NCI-H524 (cell line): ENCODE data around the gene DHRS4.
"Not testable (repeated sequence)": the region's sequence is repeated elsewhere in the genome, so short reads cannot be mapped to it uniquely, and the experiment has no call there.

Experiments used
- DNase-seq, 2 experiments: peaks; one replicate each; lab custom pipeline; 2025; lab: John Stamatoyannopoulos, UW

The DHRS4 gene

DNA sequence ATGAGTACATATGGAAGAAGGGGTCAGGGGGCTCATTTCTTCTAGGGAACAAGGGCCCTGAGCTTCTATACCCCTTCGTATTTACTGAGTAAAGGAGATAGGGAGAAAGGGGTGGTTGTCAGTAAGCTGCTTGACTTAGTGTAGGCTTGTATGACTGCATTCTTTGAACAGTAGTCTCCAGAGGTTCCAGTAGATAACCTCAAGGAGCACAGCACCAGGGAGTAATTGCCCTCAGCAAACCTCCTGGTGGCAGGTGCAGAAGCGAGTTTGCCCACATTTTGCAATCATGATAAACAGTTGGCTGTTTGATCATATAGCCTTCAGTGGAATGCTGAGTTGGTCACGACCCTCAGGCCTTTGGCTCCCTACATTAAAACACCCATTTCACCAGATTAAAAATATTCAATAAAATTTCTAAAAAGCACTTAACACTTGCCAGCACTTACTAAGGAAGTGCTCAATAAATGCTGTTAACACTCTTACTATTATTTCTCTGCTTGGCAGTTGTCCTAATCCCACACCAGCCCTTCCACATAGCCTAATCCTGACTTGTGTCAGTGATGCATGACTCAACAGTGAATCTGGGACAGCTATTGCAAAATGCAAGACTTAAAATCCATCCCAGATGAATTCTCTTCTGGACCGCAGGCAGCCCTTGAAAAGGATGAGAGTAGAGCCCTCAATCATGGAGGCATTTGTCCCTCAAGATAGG, 31.5 kb downstream of the DHRS4 start:
- DNase-seq: peak in 1 of 2 experiments; percentile 33

DNA sequence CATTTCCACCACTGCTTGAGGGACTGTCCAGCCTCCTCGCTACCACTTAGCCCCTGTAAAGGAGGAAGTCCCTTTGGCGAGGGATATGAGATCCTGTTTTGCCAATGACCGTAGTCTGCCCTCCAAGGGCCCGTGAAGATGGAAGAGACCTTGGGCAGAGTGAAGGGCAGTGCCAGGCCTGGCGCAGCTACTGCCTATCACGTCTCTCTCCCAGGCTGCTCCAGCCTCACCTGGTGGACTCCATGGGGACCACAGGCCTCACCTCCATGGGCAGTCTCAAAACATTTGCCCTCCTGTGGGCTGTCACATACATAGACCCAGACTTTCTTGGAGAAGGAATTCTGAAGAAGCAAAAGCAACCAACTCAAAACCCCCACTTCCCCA, 34.6 kb downstream of the DHRS4 start:
- DNase-seq: not testable (repeated sequence)

DNA sequence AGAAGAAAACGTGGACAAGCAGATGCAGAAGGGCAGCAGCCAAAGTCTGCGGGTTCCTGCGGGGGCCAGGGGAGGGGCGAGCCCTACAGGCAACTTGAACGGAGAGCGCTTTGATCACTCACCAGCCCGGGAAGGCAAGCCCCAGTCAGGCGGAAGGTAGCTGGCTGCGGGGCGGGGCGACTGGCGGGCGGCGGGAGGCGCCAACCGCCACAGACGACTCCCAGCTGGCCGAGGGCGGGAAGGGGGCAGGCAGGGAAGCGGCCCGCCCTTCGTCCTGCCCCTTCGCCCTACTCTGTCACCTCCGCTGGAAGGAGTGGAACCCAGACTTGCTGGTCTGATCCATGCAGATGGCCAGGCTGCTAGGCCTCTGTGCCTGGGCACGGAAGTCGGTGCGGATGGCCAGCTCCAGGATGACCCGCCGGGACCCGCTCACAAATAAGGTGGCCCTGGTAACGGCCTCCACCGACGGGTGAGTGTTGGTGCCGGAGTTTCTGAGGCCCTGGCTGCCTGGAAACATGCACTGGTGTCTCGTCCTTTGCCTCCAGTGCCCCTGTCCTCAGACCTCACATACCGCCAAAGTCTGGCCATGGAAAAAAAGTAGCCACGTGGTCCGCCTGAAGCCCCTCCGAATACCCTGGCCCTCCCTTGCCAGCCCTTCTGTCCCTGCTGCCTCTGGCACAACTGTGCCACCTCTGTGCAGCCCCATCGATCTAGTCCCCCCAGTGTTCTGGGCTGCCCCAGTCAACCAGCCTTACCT, 35.2 kb downstream of the DHRS4 start, which contains the start of gene DHRS4L2:
Gene DHRS4L2 (plus strand): TSS at position 323 of the 757 bp plus-strand sequence. CDS start 19 bp downstream, at position 342.
- DNase-seq: not testable (repeated sequence)

DNA sequence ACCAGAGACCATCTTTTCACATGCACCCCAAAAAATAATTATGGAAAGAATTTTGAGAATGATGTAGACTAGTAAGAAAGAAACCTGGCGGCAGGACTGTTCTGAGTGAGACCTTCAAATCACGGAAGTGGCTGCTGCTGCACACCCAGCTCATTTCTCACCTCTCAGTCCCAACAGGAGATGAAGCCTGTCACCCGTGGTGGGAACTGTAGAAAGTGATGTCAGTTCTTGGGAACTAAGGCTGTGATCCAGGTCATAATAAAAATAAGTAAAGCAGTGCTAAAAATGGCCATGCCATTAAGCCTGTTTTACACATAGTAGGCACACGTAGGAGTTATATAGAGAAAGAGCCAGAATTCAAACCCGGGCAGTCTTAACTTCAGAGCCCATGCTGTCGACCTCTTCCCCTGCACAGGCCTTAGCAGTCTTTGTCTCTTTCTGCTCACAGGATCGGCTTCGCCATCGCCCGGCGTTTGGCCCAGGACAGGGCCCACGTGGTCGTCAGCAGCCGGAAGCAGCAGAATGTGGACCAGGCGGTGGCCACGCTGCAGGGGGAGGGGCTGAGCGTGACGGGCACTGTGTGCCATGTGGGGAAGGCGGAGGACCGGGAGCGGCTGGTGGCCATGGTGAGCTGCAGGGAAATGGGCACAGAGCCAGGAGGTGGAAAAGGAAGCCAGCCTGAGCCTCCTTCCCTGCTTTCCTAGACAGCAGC, 36.3 kb downstream of the DHRS4 start:
- DNase-seq: peak; percentile 40 to 75

DNA sequence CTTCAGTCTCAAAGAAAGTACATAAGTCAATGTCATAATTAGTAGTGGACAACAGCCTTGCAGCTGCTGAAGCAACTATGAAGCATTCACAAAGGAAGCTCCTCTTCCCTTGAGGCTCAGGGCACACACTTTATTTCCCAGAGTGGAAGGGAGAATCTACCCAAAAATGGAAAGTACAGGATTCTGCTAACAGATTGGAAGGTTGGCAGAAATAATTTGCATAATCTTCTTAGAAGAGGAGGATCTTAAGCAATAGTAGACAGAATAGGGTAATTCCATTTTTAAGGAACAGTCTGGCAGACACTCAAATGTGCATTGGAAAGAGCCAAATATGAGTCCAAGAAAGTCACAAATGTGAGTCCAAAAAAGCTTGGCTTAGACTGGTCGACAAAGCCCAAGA, 37.4 kb downstream of the DHRS4 start:
- DNase-seq: peak; percentile 68 to 86

DNA sequence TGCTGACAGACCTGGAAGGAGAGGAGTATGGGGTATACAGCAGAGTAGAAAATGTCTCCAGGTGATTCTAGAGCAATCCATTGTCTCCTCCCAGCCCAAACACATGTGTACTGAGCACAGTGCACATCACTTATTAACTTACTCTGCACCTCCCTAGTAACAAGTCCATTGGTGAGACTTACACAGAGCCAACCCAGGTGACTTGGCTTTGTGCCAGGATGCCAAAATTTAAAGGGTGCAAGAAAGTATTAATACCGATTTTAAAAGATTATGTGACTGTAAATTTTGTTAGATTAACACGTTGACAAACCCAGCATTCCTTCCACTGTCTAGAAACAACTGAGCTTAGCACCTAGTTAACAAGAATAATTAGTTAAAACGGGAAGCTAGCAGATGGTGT, 39.5 kb downstream of the DHRS4 start:
- DNase-seq: not testable (repeated sequence)

DNA sequence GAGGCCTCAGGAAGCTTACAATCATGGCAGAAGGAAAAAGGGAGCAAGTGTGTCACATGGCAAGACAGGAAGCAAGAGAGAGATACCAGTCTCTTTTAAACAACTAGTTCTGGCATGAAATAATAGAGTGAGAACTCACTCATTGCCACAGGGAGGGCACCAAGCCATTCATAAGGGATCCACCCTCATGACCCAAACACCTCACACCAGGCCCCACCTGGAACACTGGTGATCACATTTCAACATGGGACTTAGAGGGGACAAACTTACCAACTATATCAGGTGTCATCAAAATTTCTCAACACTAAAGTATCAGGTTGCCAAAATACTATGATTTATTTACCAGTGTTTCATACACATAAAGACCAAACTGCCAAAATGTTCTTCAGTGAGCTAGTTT, 42.4 kb downstream of the DHRS4 start:
- not testable (repeated sequence) for DNase-seq

DNA sequence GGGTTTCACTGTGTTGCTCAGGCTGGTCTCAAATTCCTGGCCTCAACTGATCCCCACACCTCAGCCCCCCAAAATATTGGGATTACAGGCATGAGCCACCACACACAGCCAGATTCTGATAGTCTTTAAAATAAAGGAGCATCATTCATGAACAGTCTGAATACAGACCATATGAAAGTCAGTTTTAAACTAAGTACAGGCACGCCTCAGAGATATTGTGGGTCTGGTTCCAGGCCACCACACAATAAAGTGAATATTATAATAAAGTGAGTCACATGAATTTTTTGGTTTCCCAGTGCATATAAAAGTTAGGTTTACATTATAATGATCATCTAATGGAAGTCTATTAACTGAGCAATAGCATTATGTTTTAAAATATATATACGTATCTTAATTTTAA, 43.3 kb downstream of the DHRS4 start:
- DNase-seq: not testable (repeated sequence)

DNA sequence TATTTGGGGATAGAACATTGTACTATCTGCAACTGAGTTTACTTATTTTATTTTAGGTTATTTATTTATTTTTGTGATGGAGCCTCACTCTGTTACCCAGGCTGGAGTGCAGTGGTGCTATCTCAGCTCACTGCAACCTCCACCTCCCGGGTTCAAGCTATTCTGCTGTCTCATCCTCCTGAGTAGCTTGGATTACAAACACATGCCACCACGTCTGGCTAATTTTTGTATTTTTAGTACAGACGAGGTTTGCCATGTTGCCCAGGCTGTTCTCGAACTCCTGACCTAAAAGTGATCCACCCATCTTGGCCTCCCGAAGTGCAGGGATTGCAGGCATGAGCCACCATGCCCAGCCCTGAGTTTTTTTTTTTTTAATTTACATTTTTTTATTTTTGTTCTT, 46.1 kb downstream of the DHRS4 start:
- DNase-seq: not testable (repeated sequence)

DNA sequence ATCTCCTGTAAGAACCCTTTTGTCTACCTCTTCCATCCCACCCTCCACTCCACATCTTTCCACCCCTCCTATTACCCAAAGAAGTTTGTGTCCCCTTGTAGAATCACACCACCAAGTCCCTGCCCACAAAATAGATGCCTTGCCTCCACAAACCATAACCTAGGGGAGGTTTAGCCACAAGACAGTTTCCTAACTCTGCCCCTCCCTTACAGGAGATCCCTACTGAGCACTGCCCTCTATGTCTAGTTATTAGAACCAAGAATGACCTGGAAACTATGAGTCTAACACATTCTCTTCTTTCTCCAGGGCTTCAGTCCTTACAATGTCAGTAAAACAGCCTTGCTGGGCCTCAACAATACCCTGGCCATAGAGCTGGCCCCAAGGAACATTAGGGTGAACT, 47.5 kb downstream of the DHRS4 start:
- DNase-seq: not testable (repeated sequence)

DNA sequence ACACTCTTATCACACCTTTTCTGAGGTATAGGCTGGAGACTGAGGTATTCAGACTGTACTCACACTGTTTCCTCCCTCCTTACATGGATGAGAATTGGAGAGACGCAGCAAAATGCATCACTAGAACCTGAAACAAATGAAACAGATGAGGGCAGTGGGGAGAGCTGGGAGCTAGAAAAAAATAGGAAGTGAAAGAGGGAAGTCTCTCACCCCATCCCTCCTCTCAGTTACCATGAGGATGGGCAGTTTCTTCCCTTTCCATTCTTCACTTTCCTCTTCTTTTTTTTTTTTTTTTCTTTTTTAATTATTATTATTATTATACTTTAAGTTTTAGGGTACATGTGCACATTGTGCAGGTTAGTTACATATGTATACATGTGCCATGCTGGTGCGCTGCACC, 48.1 kb downstream of the DHRS4 start:
- DNase-seq: not testable (repeated sequence)

DNA sequence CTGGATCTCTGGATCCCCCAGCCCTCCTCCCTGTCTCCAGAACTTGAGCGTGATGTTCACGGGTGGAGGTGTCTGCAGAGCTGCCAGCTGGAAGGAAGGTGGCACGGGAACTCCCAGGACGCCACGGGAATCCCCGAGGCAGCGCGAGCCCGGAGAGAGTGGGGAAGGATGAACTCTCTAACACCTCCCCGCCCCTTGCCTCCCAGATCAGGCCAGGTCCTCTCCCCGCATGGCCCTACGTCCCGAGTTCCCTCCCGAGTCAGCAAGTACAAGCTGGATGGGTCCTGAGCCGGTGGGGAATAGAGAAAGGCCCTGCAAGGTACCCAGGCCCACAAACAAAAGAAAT, 52.9 kb downstream of the DHRS4 start:
- peak in 1 of 2 experiments; percentile 57 for DNase-seq

DNA sequence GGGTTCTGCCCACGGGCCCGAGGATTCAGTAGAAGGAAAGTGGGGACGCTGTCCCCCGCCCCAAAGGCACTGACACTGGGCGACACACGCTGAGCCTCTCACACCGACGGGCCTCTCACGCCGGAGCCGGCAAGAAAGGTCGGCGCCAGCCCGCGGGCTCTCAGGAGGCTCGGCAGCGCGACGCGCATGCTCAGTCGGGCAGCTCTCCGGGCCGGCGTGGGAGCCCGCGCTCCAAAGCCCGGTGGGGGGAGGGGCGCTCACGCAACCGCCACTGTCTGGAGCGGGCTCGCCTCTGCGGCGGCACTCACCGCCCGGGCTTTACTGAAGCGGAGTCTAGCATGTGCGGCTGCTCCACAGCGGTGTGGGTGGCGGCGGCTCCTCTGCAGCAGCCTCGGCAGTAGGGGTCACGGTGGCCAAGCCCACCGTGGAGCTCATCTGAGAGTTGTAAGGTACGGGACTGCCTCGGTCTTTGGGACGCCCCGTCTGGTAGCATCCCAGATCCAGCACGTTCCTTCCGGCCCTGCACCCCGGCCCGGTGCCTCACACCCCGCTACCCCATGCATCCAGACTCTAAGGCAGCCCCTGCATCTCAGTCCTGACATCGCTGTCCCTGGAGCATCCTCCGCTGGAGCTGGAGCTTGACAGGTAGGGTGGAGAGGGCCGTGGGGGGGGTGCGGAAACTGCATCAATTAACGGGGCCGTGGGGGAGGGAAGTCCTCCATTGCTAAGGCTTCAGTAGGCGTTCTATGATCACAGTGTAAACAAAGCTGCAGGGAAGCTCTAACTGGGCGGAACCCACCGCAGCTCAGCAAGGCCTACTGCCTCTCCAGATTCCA, 53.5 kb downstream of the DHRS4 start:
- peak; percentile 31 to 58 for DNase-seq

DNA sequence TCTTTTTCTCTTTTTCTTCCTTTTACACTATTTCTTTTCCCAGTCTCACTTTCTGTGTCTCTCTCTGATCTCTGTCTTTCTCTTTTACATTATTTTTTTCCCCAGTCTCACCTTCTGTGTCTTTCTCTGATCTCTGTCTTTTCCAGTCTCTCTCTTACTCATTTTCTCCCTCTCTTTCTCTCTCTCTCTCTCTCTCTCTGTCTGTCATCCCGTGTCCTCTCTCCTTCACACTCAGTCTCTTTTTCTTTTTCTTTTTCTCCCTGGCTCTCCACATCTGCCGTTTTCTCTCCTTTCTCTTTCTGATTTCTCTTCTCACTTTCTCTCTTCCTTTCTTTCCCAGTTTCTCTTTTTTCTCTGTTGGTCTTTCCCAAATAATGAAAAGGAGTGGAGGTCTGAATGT, 57.5 kb downstream of the DHRS4 start:
- no peak for DNase-seq

DNA sequence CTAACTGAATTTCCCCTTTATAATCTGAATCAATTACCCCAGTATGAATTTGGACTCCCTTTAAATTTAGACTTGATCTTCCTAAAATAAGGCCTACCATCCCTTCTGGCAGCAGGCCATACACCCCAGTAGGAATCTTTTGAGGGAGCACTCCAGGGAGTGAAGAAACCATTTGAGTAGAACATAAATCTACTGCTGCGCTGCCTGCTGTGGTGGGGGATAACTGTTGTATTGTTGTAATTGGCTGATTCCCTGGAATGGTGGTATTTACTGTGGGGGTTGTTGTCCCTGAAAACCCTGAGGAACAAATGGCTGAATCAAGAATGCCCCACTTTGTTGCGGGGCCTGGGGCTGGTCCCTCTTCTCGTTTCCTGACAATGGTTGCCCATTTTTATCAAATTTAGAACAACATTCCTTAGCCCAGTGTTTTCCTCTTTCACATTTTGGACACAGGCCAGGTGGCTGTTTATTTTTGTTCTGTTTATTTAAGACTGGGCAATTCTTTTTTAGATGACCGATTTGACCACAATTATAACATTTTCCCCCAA, 59.2 kb downstream of the DHRS4 start:
- DNase-seq: not testable (repeated sequence)

DNA sequence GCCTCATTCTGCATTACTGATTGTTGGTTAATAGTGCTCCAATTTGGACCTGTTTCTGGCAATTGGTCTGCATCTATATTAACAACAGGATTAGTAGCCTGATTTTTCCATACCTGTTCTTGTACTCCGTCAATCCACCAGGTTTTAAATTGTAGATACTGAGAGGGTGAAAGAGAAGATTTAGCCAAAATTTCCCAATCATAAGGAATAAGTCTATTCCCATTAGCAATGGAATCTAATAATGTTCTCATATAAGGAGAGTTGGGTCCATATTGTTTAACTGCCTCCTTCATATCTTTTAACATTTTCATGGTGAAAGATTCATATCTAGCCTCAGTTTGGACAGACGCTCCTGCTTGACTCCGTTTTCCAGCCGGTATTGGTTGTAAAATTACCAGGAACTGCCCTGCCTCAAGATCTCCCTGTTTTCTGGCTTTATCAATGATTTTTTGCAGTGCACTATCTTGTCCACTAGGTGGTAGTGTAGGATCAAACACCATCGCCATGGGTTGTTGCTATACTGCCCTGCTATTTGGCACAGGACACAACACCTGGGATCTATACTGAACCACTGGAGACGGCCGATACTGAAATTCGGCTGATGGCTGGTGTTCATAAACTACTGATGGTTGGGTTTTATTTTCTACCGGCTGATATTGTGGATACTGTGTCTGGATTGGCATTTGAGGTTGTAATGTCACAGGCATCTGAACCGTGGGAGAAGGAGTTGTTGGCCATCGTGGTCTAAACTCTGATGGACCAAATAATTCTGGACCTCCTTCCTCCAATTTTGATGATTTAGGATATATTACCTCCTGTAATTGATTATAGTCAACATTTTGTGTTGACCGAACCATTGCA, 60.3 kb downstream of the DHRS4 start:
- DNase-seq: peak; percentile 67 to 89

DNA sequence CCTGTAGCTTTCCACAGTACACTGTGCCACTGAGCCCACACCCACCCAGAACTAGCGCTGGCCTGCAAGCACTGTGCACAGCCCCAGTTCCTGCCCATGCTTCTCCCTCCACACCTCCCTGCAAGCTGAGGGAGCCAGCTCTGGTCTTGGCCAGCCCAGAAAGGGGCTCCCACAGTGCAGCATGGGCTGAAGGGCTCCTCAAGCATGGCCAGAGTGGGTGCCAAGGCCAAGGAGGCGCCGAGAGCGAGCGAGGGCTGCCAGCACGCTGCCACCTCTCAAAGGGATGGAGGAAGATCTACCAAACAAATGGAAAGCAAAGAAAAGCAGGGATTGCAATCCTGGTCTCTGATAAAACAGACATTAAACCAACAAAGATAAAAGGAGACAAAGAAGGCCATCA, 62.2 kb downstream of the DHRS4 start:
- not testable (repeated sequence) for DNase-seq
